HuH-7 (cell line): Measurements from ENCODE around the gene FARSB.
"Not testable (repeated sequence)": the region's sequence is repeated elsewhere in the genome, so short reads cannot be mapped to it uniquely, and the experiment has no call there.

Source experiments
- DNase-seq: peaks from one replicate; pipeline ENCODE4 v3.0.0; 2011; ENCODE audit warnings: low spot score

Gene FARSB

GRCh38 chr2:222604749-222605515, 51.0 kb downstream of the FARSB start:
- DNase-seq = no peak

- no peak for DNase-seq
These were observed 52.4 kb downstream of the FARSB start for GRCh38 chr2:222603501-222603900.

GRCh38 chr2:222598611-222599010, 57.3 kb downstream of the FARSB start:
- DNase-seq = no peak

GRCh38 chr2:222595581-222595980, 60.3 kb downstream of the FARSB start:
- no peak for DNase-seq

- DNase-seq = peak; percentile 48
These were observed 61.2 kb downstream of the FARSB start for GRCh38 chr2:222594679-222595078.

GRCh38 chr2:222592176-222592575, 63.7 kb downstream of the FARSB start:
- no peak for DNase-seq

- no peak for DNase-seq
These were observed 64.2 kb downstream of the FARSB start for GRCh38 chr2:222591661-222592060.

- not testable (repeated sequence) for DNase-seq
These were observed 71.3 kb downstream of the FARSB start for GRCh38 chr2:222584589-222584988.

- DNase-seq = no peak
These were observed 73.0 kb downstream of the FARSB start for GRCh38 chr2:222582928-222583327.

GRCh38 chr2:222577341-222577740, 78.6 kb downstream of the FARSB start:
- no peak for DNase-seq

GRCh38 chr2:222576171-222577081, 79.5 kb downstream of the FARSB start:
- DNase-seq = no peak

- DNase-seq = no peak
These were observed 80.3 kb downstream of the FARSB start for GRCh38 chr2:222575618-222576017.

- peak; percentile 14 for DNase-seq
These were observed 83.1 kb downstream of the FARSB start for GRCh38 chr2:222572751-222573174.

GRCh38 chr2:222572264-222572721, 83.6 kb downstream of the FARSB start:
- no peak for DNase-seq

GRCh38 chr2:222569826-222570225, 86.1 kb downstream of the FARSB start:
- DNase-seq = no peak

- DNase-seq = no peak
These were observed 87.0 kb downstream of the FARSB start for GRCh38 chr2:222568865-222569264.

GRCh38 chr2:222566229-222566628, 89.7 kb downstream of the FARSB start:
- no peak for DNase-seq

GRCh38 chr2:222563936-222564335, 92.0 kb downstream of the FARSB start:
- no peak for DNase-seq

- DNase-seq = no peak
These were observed 92.7 kb downstream of the FARSB start for GRCh38 chr2:222563106-222563718.

- peak; percentile 17 for DNase-seq
These were observed 93.9 kb downstream of the FARSB start for GRCh38 chr2:222561817-222562645.

GRCh38 chr2:222561151-222561550, 94.7 kb downstream of the FARSB start:
- DNase-seq = no peak

GRCh38 chr2:222554517-222554916, 101.4 kb downstream of the FARSB start:
- DNase-seq = no peak
